ENCODE measurements around the gene CD59.

- TF ChIP-seq CTCF (IDR thresholded peaks at IDR 0.05; ENCODE audit: extremely low read depth in 1 of 2, insufficient read depth in 1 of 2, low read depth in 1 of 2, low read length in 2 of 2) (no peak), EZH2 (IDR thresholded peaks at IDR 0.05; ENCODE audit: borderline replicate concordance, low read depth, low read length, severe bottlenecking) (no peak), POLR2AphosphoS5 (IDR thresholded peaks at IDR 0.05; ENCODE audit: insufficient read depth, low read depth, low read length) (no peak), POLR2A (IDR thresholded peaks at IDR 0.05; ENCODE audit: low read depth, low read length) (no peak), MYC (IDR thresholded peaks at IDR 0.05; ENCODE audit: low read depth, low read length) (no peak), JUN (IDR thresholded peaks at IDR 0.05; ENCODE audit: borderline replicate concordance, insufficient read depth, insufficient read length, low read depth) (no peak), GATA2 (IDR thresholded peaks at IDR 0.05; ENCODE audit: insufficient read depth, insufficient read length, low read depth, low read length) (no peak)
- TF ChIP-seq, protein P1, sequence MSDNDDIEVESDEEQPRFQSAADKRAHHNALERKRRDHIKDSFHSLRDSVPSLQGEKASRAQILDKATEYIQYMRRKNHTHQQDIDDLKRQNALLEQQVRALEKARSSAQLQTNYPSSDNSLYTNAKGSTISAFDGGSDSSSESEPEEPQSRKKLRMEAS (IDR thresholded peaks at IDR 0.05; ENCODE audit: insufficient read depth, insufficient read length): no peak
Observed at GRCh38 chr11:33735271-33736147, 714 bp downstream of the CD59 start.

Measured in endothelial cell of umbilical vein (primary cell).